Esophagus squamous epithelium (tissue), 5 donors: ENCODE results near the gene TRIOBP. TPM values are rescaled to one million over a fixed set of nuclear protein-coding genes. Genes with fewer than 3 reads are reported as not detected.

Source experiments
- DNase-seq: peaks from one replicate; lab custom pipeline; 2025; lab: John Stamatoyannopoulos, UW
- H3K27ac ChIP-seq, 4 donors: fragments of 200-600 bp; sonication (generic); one replicate each; pipeline ENCODE4 v1.5.1; 2016 to 2019; ENCODE audit warnings: mild to moderate bottlenecking in 1 of 4
- H3K27me3 ChIP-seq, 4 donors: fragments of 200-600 bp; sonication (generic); 1 replicate in 3 of 4; 2 replicates in 1 of 4; pipeline versions ENCODE4 v1.5.1 to v1.6.0; 2017 to 2021; ENCODE audit warnings: antibody characterized with exemption in 1 of 4
- H3K36me3 ChIP-seq, 3 donors: fragments of 200-600 bp; sonication (generic); one replicate each; pipeline ENCODE4 v1.5.1; 2016 to 2019
- H3K4me1 ChIP-seq, 3 donors: fragments of 200-600 bp; sonication (generic); one replicate each; pipeline ENCODE4 v1.5.1; 2017 to 2019
- H3K4me3 ChIP-seq, 4 donors: fragments of 200-600 bp; sonication (generic); 1 replicate in 3 of 4; 2 replicates in 1 of 4; pipeline ENCODE4 v1.5.1; 2016 to 2019; ENCODE audit warnings: mild to moderate bottlenecking in 2 of 4, moderate library complexity in 1 of 4
- H3K9me3 ChIP-seq, 3 donors: fragments of 200-600 bp; sonication (generic); one replicate each; pipeline ENCODE4 v1.5.1; 2016 to 2019
- POLR2A ChIP-seq, 4 donors: fragments of 450-650 bp; IDR thresholded peaks; one replicate each; pipeline ENCODE4 v1.6.1; 2017; ENCODE audit warnings: antibody characterized with exemption in 4 of 4, mild to moderate bottlenecking in 4 of 4, moderate library complexity in 3 of 4
- WGBS, 2 donors: methylation state at CpG; one replicate each; pipeline ENCODE4 v1.1.5; 2018; 5-methylcytosine and 5-hydroxymethylcytosine counted together
- intact Hi-C: fragments of 100-400 bp; cut with DNase I; formaldehyde crosslinking; loops from one replicate; pipeline ENCODE4 v1.15.0; 2022
- total RNA-seq, 4 donors: library from RNA; depleted of rRNA; stranded (reverse); fragments of >200 nt; gene quantifications; one replicate each; pipeline ENCODE4 v1.1.0, GENCODE V29; 2016
- TF ChIP-seq, protein P1 (sequence below), 6 experiments: fragments of 450-650 bp in 4 of 6; fragments of 200-600 bp in 2 of 6; sonication (generic) in 2 of 6; IDR thresholded peaks; one replicate each; pipeline ENCODE4 v1.5.1; 2016 to 2019; ENCODE audit warnings: antibody characterized with exemption in 6 of 6, mild to moderate bottlenecking in 4 of 6, moderate library complexity in 4 of 6
- donor health status: DM: yes; HTN: yes; CAD: no.

TRIOBP gene
- total RNA-seq, 4 donors from 2014 or later = 67.6 to 149 (median 108) TPM

GRCh38 chr22:37807410-37808293 lies 110.8 kb downstream of the TRIOBP start, which contains the start of gene GCAT:
Gene GCAT (plus strand): TSS chr22:37807934. CDS start chr22:37807968, 34 bp downstream.
- peak; percentile 62 for DNase-seq
- Histone ChIP-seq H3K4me3 (peak within 1 kb of the TSS; percentile 51 to 69 (median 62)), H3K4me1 (peaks cover 30 to 63% (median 43%) of the 10 kb centered on the region in 3 donors), H3K9me3 (no peaks in the 10 kb centered on the region), H3K27ac (peak within 1 kb of the TSS; percentile 82 to 94 (median 88)), H3K36me3 (peaks cover 0 to 7% (median 0%) of the 10 kb centered on the region in 3 donors), H3K27me3 (peaks cover 0 to 6% (median 0%) of the 10 kb centered on the region in 4 donors)
- WGBS, 2 donors = 0 to 1% methylated on average over 18 to 24 of the region's 73 CpGs
- intact Hi-C loops = no loop called here
- TF ChIP-seq, protein P1, sequence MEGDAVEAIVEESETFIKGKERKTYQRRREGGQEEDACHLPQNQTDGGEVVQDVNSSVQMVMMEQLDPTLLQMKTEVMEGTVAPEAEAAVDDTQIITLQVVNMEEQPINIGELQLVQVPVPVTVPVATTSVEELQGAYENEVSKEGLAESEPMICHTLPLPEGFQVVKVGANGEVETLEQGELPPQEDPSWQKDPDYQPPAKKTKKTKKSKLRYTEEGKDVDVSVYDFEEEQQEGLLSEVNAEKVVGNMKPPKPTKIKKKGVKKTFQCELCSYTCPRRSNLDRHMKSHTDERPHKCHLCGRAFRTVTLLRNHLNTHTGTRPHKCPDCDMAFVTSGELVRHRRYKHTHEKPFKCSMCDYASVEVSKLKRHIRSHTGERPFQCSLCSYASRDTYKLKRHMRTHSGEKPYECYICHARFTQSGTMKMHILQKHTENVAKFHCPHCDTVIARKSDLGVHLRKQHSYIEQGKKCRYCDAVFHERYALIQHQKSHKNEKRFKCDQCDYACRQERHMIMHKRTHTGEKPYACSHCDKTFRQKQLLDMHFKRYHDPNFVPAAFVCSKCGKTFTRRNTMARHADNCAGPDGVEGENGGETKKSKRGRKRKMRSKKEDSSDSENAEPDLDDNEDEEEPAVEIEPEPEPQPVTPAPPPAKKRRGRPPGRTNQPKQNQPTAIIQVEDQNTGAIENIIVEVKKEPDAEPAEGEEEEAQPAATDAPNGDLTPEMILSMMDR (IDR thresholded peaks at IDR 0.05) = no peak
- TF ChIP-seq POLR2A (IDR thresholded peaks at IDR 0.05) = peak in 2 of 4 donors; percentile 34 to 79

DNA sequence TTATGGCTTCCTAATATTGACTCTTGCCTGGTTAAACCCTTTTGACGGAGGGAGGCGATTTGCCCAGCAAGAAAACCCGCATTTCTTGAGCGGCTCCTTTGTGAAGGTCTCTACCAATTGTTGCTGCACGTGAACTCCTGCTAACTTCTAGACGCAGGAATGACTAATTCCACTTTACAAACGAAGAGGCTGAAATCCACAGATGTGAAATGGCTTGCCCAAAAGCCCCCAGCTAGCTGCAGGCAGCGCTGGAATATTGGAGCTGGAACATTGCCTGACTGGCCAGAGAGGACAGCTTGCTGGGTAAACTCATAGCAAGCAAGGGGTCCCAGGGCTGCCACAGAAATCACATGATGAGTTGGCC lies 111.4 kb downstream of the TRIOBP start:
- TF ChIP-seq, protein P1 (IDR thresholded peaks at IDR 0.05) = no peak
- no peak for TF ChIP-seq POLR2A (IDR thresholded peaks at IDR 0.05)
- Histone ChIP-seq H3K27me3 (peaks cover 0 to 5% (median 0%) of the 10 kb centered on the region in 4 donors), H3K27ac (peak overlapping the region; percentile 82 to 94 (median 88)), H3K4me3 (peak overlapping the region; percentile 51 to 69 (median 62)), H3K4me1 (peaks cover 24 to 56% (median 36%) of the 10 kb centered on the region in 3 donors), H3K36me3 (peaks cover 0 to 13% (median 0%) of the 10 kb centered on the region in 3 donors), H3K9me3 (no peaks in the 10 kb centered on the region)
- DNase-seq = no peak
- intact Hi-C loops = no loop called here
- 0 to 5% methylated on average over 4 to 6 of the region's 8 CpGs for WGBS, 2 donors

GRCh38 chr22:37809672-37810333 lies 113.0 kb downstream of the TRIOBP start:
- no peaks in the 10 kb centered on the region for H3K27me3 ChIP-seq
- WGBS, 2 donors = 97 to 98% methylated on average over 4 of the region's 5 CpGs
- H3K9me3 ChIP-seq = no peaks in the 10 kb centered on the region
- no peak for DNase-seq
- intact Hi-C loops = no loop called here
- peaks cover 0 to 29% (median 0%) of the 10 kb centered on the region in 3 donors for H3K36me3 ChIP-seq
- H3K4me1 ChIP-seq = peaks cover 21 to 41% (median 24%) of the 10 kb centered on the region in 3 donors
- no peak overlapping the region for H3K4me3 ChIP-seq
- TF ChIP-seq POLR2A (IDR thresholded peaks at IDR 0.05) = no peak
- TF ChIP-seq, protein P1 (IDR thresholded peaks at IDR 0.05) = no peak
- H3K27ac ChIP-seq = no peak overlapping the region

GRCh38 chr22:37811867-37812266 lies 115.0 kb downstream of the TRIOBP start:
- peaks cover 0 to 49% (median 0%) of the 10 kb centered on the region in 3 donors for H3K36me3 ChIP-seq
- WGBS, 2 donors = 92 to 93% methylated on average over 2 of the region's 2 CpGs
- peaks cover 5 to 24% (median 11%) of the 10 kb centered on the region in 3 donors for H3K4me1 ChIP-seq
- no peaks in the 10 kb centered on the region for H3K27me3 ChIP-seq
- H3K4me3 ChIP-seq = no peak overlapping the region
- no peaks in the 10 kb centered on the region for H3K9me3 ChIP-seq
- TF ChIP-seq, protein P1 (IDR thresholded peaks at IDR 0.05) = no peak
- no peak for TF ChIP-seq POLR2A (IDR thresholded peaks at IDR 0.05)
- no peak for DNase-seq
- no peak overlapping the region for H3K27ac ChIP-seq
- intact Hi-C loops = no loop called here
